ENCODE results near the gene TAF6L.

GRCh38 chr11:62788991-62789390 lies 17.8 kb downstream of the TAF6L start:
- TF ChIP-seq GATA3 (IDR thresholded peaks at IDR 0.05; ENCODE audit: low read depth, low read length) (no peak), GATA2 (IDR thresholded peaks at IDR 0.05; ENCODE audit: low read depth, low read length) (no peak)

Data from SH-SY5Y (cell line).